ENCODE data around the gene TRAF3.
A peak's percentile ranks its signal among the peaks of the same experiment; 100 is the strongest.

TRAF3 gene

GRCh38 chr14:102789349-102789748, 12.1 kb downstream of the TRAF3 start:
- Histone ChIP-seq H3K4me1 (ENCODE audit: insufficient read depth, poor library complexity, severe bottlenecking) (no peaks in the 10 kb centered on the region), H3K27me3 (ENCODE audit: insufficient read depth, poor library complexity, severe bottlenecking) (no peaks in the 10 kb centered on the region), H3K27ac (ENCODE audit: poor library complexity, severe bottlenecking) (no peak overlapping the region), H3K4me3 (ENCODE audit: severe bottlenecking) (no peak overlapping the region), H3K9me3 (ENCODE audit: severe bottlenecking) (no peaks in the 10 kb centered on the region), H3K36me3 (ENCODE audit: low read depth) (no peaks in the 10 kb centered on the region)
- no peak for ATAC-seq (ENCODE audit: low read depth)
- no peak for DNase-seq (ENCODE audit: low spot score)
- TF ChIP-seq CTCF (IDR thresholded peaks at IDR 0.05; ENCODE audit: poor library complexity, severe bottlenecking): no peak

- H3K4me3 ChIP-seq (ENCODE audit: severe bottlenecking): no peak overlapping the region
- no peak for TF ChIP-seq CTCF (IDR thresholded peaks at IDR 0.05; ENCODE audit: poor library complexity, severe bottlenecking)
- no peak for DNase-seq (ENCODE audit: low spot score)
- no peaks in the 10 kb centered on the region for H3K9me3 ChIP-seq (ENCODE audit: severe bottlenecking)
- H3K36me3 ChIP-seq (ENCODE audit: low read depth): no peaks in the 10 kb centered on the region
- no peak overlapping the region for H3K27ac ChIP-seq (ENCODE audit: poor library complexity, severe bottlenecking)
- no peak for ATAC-seq (ENCODE audit: low read depth)
- H3K4me1 ChIP-seq (ENCODE audit: insufficient read depth, poor library complexity, severe bottlenecking): peaks cover 13% of the 10 kb centered on the region
- no peaks in the 10 kb centered on the region for H3K27me3 ChIP-seq (ENCODE audit: insufficient read depth, poor library complexity, severe bottlenecking)
Measured at GRCh38 chr14:102793531-102794328, 16.5 kb downstream of the TRAF3 start.

GRCh38 chr14:102795060-102795925, 18.0 kb downstream of the TRAF3 start:
- no peak for TF ChIP-seq CTCF (IDR thresholded peaks at IDR 0.05; ENCODE audit: poor library complexity, severe bottlenecking)
- ATAC-seq (ENCODE audit: low read depth): peak; percentile 97
- Histone ChIP-seq H3K4me3 (ENCODE audit: severe bottlenecking) (no peak overlapping the region), H3K9me3 (ENCODE audit: severe bottlenecking) (no peaks in the 10 kb centered on the region), H3K36me3 (ENCODE audit: low read depth) (no peaks in the 10 kb centered on the region), H3K27ac (ENCODE audit: poor library complexity, severe bottlenecking) (peak overlapping the region; percentile 59), H3K4me1 (ENCODE audit: insufficient read depth, poor library complexity, severe bottlenecking) (peaks cover 13% of the 10 kb centered on the region), H3K27me3 (ENCODE audit: insufficient read depth, poor library complexity, severe bottlenecking) (no peaks in the 10 kb centered on the region)
- DNase-seq (ENCODE audit: low spot score): no peak

- no peaks in the 10 kb centered on the region for H3K27me3 ChIP-seq (ENCODE audit: insufficient read depth, poor library complexity, severe bottlenecking)
Measured at GRCh38 chr14:102796661-102797190, 19.5 kb downstream of the TRAF3 start.

More at GRCh38 chr14:102796661-102797190, 19.5 kb downstream of the TRAF3 start:
- Histone ChIP-seq H3K9me3 (ENCODE audit: severe bottlenecking) (no peaks in the 10 kb centered on the region), H3K4me3 (ENCODE audit: severe bottlenecking) (no peak overlapping the region), H3K4me1 (ENCODE audit: insufficient read depth, poor library complexity, severe bottlenecking) (peaks cover 13% of the 10 kb centered on the region), H3K27ac (ENCODE audit: poor library complexity, severe bottlenecking) (no peak overlapping the region), H3K36me3 (ENCODE audit: low read depth) (no peaks in the 10 kb centered on the region)
- ATAC-seq (ENCODE audit: low read depth): no peak
- no peak for TF ChIP-seq CTCF (IDR thresholded peaks at IDR 0.05; ENCODE audit: poor library complexity, severe bottlenecking)
- DNase-seq (ENCODE audit: low spot score): no peak
